HepG2 (cell line): ENCODE results near the gene MLX. TPM values are rescaled to one million over a fixed set of nuclear protein-coding genes. Genes with fewer than 3 reads are reported as not detected.

Experiments used
- ARID2 ChIP-seq: sonication (generic); formaldehyde crosslinking; IDR thresholded peaks from 2 replicates; pipeline ENCODE4 v1.8.1; 2022; ENCODE audit warnings: mild to moderate bottlenecking, missing genetic modification reagents, borderline replicate concordance
- BATF2 ChIP-seq: sonication (generic); formaldehyde crosslinking; IDR thresholded peaks from 2 replicates; pipeline ENCODE4 v1.8.0; 2022; ENCODE audit warnings: mild to moderate bottlenecking, missing genetic modification reagents, moderate library complexity
- DNMT3B ChIP-seq: conservative IDR thresholded peaks from 2 replicates; pipeline ENCODE4 v1.6.1; 2016; ENCODE audit warnings: missing biosample characterization, control low read depth
- GTF3A ChIP-seq: sonication (generic); formaldehyde crosslinking; conservative IDR thresholded peaks from 2 replicates; pipeline ENCODE4 v1.4.0; 2020; ENCODE audit warnings: mild to moderate bottlenecking, missing genetic modification reagents
- MIER2 ChIP-seq: IDR thresholded peaks from 2 replicates; pipeline ENCODE4 v1.6.1; 2016; ENCODE audit warnings: missing biosample characterization, missing genetic modification reagents
- SMAD9 ChIP-seq: sonication (generic); formaldehyde crosslinking; IDR thresholded peaks from 2 replicates; pipeline ENCODE4 v1.5.1; 2020; ENCODE audit warnings: mild to moderate bottlenecking, missing genetic modification reagents
- SMYD3 ChIP-seq: sonication (generic); formaldehyde crosslinking; IDR thresholded peaks from 2 replicates; pipeline ENCODE4 v1.8.1; 2023; ENCODE audit warnings: mild to moderate bottlenecking, missing genetic modification reagents
- SNAPC2 ChIP-seq: sonication (generic); formaldehyde crosslinking; IDR thresholded peaks from 2 replicates; pipeline ENCODE4 v1.8.1; 2022; ENCODE audit warnings: mild to moderate bottlenecking, missing genetic modification reagents
- THAP8 ChIP-seq: sonication (generic); formaldehyde crosslinking; IDR thresholded peaks from 2 replicates; pipeline ENCODE4 v1.5.1; 2020; ENCODE audit warnings: missing genetic modification reagents, mild to moderate bottlenecking, borderline replicate concordance
- WIZ ChIP-seq: sonication (generic); formaldehyde crosslinking; IDR thresholded peaks from 2 replicates; pipeline ENCODE4 v1.5.1; 2020; ENCODE audit warnings: mild to moderate bottlenecking, missing genetic modification reagents
- YY1 ChIP-seq: IDR thresholded peaks from 2 replicates; pipeline ENCODE4 v1.6.1; 2011; ENCODE audit warnings: low read length, low read depth, moderate library complexity, mild to moderate bottlenecking; ENCODE audit not compliant: insufficient read depth, insufficient replicate concordance
- ZFP37 ChIP-seq: sonication (generic); formaldehyde crosslinking; IDR thresholded peaks from 2 replicates; pipeline ENCODE4 v1.4.0; 2020; ENCODE audit warnings: missing genetic modification reagents, borderline replicate concordance
- ZNF225 ChIP-seq: sonication (generic); formaldehyde crosslinking; IDR thresholded peaks from 2 replicates; pipeline ENCODE4 v1.4.0; 2020; ENCODE audit warnings: mild to moderate bottlenecking, missing genetic modification reagents
- ZNF557 ChIP-seq: sonication (generic); formaldehyde crosslinking; IDR thresholded peaks from 2 replicates; pipeline ENCODE4 v1.4.0; 2020; ENCODE audit warnings: missing genetic modification reagents
- ZNF558 ChIP-seq: sonication (generic); formaldehyde crosslinking; IDR thresholded peaks from 2 replicates; pipeline ENCODE4 v1.9.0; 2022; ENCODE audit warnings: mild to moderate bottlenecking, missing genetic modification reagents, borderline replicate concordance
- ZNF660 ChIP-seq: sonication (generic); formaldehyde crosslinking; IDR thresholded peaks from 2 replicates; pipeline ENCODE4 v1.5.1; 2020; ENCODE audit warnings: mild to moderate bottlenecking, low read depth, missing genetic modification reagents, borderline replicate concordance
- ZNF878 ChIP-seq: sonication (generic); formaldehyde crosslinking; IDR thresholded peaks from 2 replicates; pipeline ENCODE4 v1.8.1; 2023; ENCODE audit warnings: mild to moderate bottlenecking, missing genetic modification reagents, moderate library complexity
- ZNF891 ChIP-seq: sonication (generic); formaldehyde crosslinking; IDR thresholded peaks from 2 replicates; pipeline ENCODE4 v1.5.0; 2020; ENCODE audit warnings: mild to moderate bottlenecking, missing genetic modification reagents
- polyA plus RNA-seq, 8 experiments: library from polyadenylated mRNA; depleted of rRNA in 3 of 8; stranded (reverse) in 7 of 8; unstranded in 1 of 8; fragments of >200 nt; fragmentation: Illumina TruSeq in 4 of 8; extraction: Trizol in 4 of 8; gene quantifications; 2 replicates each; pipeline versions ENCODE4 v1.2.1 to v1.2.3, GENCODE V29; 2011 to 2016; ENCODE audit warnings: low read depth in 4 of 8, missing spikeins in 1 of 8, mixed read lengths in 1 of 8; ENCODE audit not compliant: insufficient read depth in 1 of 8
- total RNA-seq, 5 experiments: library from RNA; depleted of rRNA; stranded (reverse); fragments of >200 nt; fragmentation: Illumina TruSeq; extraction: Trizol; gene quantifications; 2 replicates each; pipeline ENCODE4 v1.2.3, GENCODE V29; 2016; ENCODE audit warnings: low read depth in 1 of 5
- TF ChIP-seq, protein P1 (sequence below): sonication (generic); formaldehyde crosslinking; IDR thresholded peaks from 2 replicates; pipeline ENCODE4 v1.4.0; 2020; ENCODE audit warnings: mild to moderate bottlenecking, missing genetic modification reagents

The MLX gene
- total and polyA plus RNA-seq, 2 of the 13 experiments (the other 11 are each of a cell fraction or from before 2014, with no cell fraction given): 38.9 to 74.4 TPM

DNA sequence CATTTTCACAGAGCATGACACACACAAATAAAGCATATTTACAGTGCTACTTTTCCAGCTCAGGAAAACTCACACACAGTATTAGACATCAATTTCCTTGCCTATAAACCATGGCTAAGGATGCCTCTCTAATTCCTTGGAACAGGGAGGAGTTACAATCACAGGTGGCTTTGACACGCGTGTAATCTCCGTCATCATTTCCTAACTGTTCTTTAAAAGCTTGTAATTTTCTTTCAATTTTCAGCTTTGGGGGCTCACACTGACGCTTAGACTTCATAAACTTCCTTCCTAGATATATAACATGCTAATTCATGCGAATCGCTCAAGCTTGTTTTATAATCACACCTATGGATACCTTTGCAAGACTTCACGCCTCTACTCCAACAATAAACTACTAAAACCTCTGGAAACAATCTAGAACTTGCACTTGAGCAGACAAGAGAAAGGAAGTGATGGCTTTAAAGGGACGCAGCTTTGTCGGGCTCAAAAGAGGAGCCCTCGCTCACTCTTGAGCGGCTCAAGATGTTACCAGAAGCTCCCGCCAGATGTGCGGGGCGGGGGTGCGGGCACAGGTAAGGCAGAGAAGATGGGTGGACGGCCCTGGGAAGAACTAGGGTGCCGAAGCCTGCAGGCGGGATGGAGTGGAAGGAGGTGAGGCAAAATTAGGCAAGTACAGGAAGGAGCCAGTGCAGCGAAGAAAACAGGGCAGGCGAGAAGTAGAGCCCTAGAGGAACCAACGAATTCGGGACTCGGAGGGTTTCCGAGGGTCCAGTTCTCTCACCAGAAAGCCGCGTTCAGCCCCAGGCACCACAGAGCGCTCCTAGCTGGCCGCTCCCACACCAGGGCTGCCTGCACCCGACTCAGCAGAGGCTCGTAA, 41.6 kb downstream of the MLX start (continued):
- TF ChIP-seq ZNF557 (no peak), SMYD3 (CRISPR knock-in tag) (0 out of 2 replicates have a peak, but pooled peaks have one; percentile 48), SMAD9 (CRISPR knock-in tag) (0 out of 2 replicates have a peak, but pooled peaks have one; percentile 95), BATF2 (no peak), ZNF891 (CRISPR knock-in tag) (0 out of 2 replicates have a peak, but pooled peaks have one; percentile 77), ZNF225 (peak; percentile 24; the same call in 1 of the 2 replicates), ZNF558 (no peak; the same call in 1 of the 2 replicates), YY1 (no peak), ZFP37 (no peak), ARID2 (CRISPR knock-in tag) (0 out of 2 replicates have a peak, but pooled peaks have one; percentile 79), THAP8 (CRISPR knock-in tag) (0 out of 2 replicates have a peak, but pooled peaks have one; percentile 15), DNMT3B (CRISPR knock-in tag) (0 out of 2 replicates have a peak, but pooled peaks have one; percentile 17), SNAPC2 (0 out of 2 replicates have a peak, but pooled peaks have one; percentile 49), MIER2 (no peak), ZNF660 (CRISPR knock-in tag) (no peak), WIZ (CRISPR knock-in tag) (0 out of 2 replicates have a peak, but pooled peaks have one; percentile 22), ZNF878 (no peak), GTF3A (0 out of 2 replicates have a peak, but pooled peaks have one; percentile 12)
- TF ChIP-seq, protein P1, sequence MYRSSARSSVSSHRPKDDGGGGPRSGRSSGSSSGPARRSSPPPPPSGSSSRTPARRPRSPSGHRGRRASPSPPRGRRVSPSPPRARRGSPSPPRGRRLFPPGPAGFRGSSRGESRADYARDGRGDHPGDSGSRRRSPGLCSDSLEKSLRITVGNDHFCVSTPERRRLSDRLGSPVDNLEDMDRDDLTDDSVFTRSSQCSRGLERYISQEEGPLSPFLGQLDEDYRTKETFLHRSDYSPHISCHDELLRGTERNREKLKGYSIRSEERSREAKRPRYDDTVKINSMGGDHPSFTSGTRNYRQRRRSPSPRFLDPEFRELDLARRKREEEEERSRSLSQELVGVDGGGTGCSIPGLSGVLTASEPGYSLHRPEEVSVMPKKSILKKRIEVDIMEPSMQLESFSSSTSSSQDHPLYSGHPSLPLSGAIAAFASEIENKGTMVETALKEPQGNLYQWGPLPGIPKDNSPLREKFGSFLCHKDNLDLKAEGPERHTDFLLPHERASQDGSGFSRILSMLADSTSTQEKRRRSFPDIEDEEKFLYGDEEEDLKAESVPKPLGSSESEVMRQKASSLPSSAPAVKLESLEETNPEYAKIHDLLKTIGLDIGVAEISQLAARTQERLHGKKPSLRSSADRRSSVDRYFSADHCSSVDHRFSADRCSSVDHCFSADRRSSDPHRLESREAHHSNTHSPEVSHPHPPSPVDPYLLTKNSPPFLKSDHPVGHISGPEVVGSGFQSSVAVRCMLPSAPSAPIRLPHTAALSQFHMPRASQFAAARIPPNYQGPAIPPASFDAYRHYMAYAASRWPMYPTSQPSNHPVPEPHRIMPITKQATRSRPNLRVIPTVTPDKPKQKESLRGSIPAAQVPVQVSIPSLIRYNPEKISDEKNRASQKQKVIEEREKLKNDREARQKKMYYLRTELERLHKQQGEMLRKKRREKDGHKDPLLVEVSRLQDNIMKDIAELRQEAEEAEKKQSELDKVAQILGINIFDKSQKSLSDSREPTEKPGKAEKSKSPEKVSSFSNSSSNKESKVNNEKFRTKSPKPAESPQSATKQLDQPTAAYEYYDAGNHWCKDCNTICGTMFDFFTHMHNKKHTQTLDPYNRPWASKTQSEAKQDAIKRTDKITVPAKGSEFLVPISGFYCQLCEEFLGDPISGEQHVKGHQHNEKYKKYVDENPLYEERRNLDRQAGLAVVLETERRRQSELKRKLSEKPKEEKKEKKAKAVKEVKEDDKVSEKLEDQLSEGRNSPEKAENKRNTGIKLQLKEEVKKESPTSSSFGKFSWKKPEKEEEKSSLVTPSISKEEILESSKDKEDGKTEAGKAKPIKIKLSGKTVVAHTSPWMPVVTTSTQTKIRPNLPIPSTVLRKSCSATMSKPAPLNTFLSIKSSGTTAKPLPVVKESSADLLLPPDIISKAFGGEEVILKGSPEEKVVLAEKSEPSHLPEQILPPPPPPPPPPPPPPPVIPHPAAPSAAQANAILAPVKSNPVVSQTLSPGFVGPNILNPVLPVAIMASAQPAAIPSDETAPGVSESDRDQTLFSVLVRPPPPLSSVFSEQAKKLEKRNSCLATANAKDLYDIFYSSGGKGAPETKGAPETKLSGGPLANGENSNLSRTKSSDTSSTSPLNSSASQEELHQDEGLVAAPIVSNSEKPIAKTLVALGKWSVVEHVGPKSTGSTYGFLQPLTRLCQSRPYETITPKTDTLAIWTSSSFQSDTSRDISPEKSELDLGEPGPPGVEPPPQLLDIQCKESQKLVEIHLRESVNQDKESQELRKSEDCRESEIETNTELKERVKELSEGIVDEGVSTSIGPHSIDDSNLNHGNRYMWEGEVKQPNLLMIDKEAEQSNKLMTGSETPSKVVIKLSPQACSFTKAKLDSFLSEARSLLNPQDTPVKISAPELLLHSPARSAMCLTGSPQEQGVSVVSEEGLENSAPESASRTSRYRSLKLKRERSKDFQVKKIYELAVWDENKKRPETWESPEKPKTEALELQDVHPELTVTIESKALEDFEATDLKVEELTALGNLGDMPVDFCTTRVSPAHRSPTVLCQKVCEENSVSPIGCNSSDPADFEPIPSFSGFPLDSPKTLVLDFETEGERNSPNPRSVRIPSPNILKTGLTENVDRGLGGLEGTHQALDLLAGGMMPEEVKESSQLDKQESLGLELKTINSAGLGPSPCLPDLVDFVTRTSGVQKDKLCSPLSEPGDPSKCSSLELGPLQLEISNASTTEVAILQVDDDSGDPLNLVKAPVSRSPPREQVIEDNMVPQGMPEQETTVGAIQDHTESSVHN (CRISPR knock-in tag): no peak
